OCI-LY7 (cell line): Measurements from ENCODE around the gene PHLDA3.

Experiments
- CTCF ChIP-seq: fragments of 200-600 bp; sonication (generic); conservative IDR thresholded peaks from 2 replicates; pipeline ENCODE4 v1.5.1; 2014; ENCODE audit warnings: mild to moderate bottlenecking, antibody characterized with exemption, low read length, moderate library complexity, mixed read lengths
- EZH2phosphoT487 ChIP-seq: fragments of 200-600 bp; sonication (generic); IDR thresholded peaks from 2 replicates; pipeline ENCODE4 v1.6.1; 2018; ENCODE audit warnings: low read depth, borderline replicate concordance, mild to moderate bottlenecking, mixed run types, antibody characterized with exemption, low read length, moderate library complexity, mixed read lengths

- no peak for TF ChIP-seq CTCF
- no peak for TF ChIP-seq EZH2phosphoT487
Observed at GRCh38 chr1:201475130-201475529, 6.1 kb upstream of the PHLDA3 start.
